ENCODE data around the gene KRTAP10-3. TPM values are rescaled to one million over a fixed set of nuclear protein-coding genes. Genes with fewer than 3 reads are reported as not detected.

KRTAP10-3 gene
- polyA plus RNA-seq, 2 of the 4 experiments (the other 2 are of a cell fraction), result not detected

DNA sequence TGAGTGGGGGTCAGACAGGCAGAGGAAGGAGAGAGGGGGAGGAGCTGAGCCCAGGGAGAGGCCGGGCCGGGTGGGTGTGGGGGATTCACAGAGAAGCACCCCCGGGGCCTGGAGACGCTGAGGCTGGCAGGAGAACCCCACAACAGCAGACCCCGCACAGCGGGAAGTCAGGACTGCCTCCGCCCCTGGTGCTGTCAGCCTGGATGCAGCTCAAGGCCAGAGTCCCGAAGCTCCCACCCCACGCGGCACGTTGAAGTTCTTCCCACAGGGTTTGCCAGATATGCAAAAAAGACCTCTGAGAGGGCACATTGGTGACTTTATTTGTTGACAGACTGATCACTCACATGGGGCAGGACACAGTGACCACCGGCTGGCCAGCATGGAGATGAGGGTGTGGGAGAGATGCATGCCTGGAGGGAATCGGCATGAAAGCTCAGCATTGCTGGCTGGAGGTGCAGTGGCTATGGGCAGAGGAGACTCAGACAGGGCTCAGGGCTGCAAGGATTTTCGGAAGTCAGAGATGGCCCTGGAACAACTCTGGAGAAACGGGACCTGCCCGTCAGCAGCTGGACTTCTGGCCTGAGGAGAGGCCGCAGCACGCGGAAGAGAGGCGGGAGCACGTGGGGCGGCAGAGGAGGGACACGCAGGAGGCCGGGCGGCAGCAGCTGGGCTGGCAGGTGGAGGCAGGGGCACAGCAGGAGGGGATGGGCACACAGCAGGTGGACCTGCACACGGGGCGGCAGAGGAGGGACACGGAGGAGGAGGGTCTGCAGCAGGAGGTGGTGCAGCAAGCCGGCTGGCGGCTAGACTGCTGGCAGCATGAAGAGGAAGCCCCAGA lies 885 bp downstream of the KRTAP10-3 start:
- CTCF ChIA-PET, result interaction anchor here (0.7 to 0.8 kb wide), 2 partner anchors 23 to 41 kb away, joined by 3 to 4 read pairs; partner anchors contain the start of gene KRTAP10-5
- no peaks in the 10 kb centered on the region for H3K4me1 ChIP-seq
- FAIRE-seq (no peak), ATAC-seq (no peak), DNase-seq (ENCODE audit: low read depth in 1 of 2, low spot score in 1 of 2) (no peak)
- H3K9me3 ChIP-seq, result no peaks in the 10 kb centered on the region
- H3K4me2 ChIP-seq, result no peak overlapping the region
- WGBS (ENCODE audit: missing lambda C conversion rate), result 53% methylated on average over 22 of the region's 30 CpGs
- POLR2A ChIA-PET, result no interaction called here
- H3K27ac ChIP-seq, result no peak overlapping the region
- TF ChIP-seq KDM5A (IDR thresholded peaks at IDR 0.05), result no peak
- TF ChIP-seq, protein P1, sequence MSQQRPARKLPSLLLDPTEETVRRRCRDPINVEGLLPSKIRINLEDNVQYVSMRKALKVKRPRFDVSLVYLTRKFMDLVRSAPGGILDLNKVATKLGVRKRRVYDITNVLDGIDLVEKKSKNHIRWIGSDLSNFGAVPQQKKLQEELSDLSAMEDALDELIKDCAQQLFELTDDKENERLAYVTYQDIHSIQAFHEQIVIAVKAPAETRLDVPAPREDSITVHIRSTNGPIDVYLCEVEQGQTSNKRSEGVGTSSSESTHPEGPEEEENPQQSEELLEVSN (IDR thresholded peaks at IDR 0.05; ENCODE audit: borderline replicate concordance, low read depth), result no peak
- TF ChIP-seq MAFK (IDR thresholded peaks at IDR 0.05; ENCODE audit: partially characterized antibody), result no peak
- no peak for TF ChIP-seq HEYL (CRISPR knock-in tag; IDR thresholded peaks at IDR 0.05)
- no peak overlapping the region for H3K4me3 ChIP-seq

DNA sequence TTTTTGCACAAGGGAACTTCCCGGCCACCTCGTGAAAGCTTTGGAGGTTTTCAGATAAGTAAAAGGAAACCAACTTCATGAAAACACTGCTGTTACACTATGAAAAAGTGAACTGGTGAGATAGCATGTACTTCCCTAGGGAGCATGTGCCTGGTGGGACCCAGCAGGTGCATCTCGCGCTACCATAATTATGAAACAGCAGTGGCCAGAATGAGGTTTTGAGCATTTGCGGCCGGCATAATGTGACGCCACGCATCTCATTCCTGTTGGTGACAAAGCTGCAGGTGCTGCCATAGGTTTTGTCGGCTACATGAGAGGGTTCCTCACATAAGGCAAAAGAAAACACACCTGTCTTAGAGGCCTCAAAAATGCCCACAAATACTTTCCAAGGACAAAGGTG lies 1.7 kb downstream of the KRTAP10-3 start:
- ChIA-PET POLR2A (no interaction called here), CTCF (interaction anchor here (0.7 to 0.8 kb wide), 2 partner anchors 23 to 41 kb away, joined by 3 to 4 read pairs; partner anchors contain the start of gene KRTAP10-5)
- no peaks in the 10 kb centered on the region for H3K9me3 ChIP-seq
- no peak for TF ChIP-seq CHD4 (IDR thresholded peaks at IDR 0.05; ENCODE audit: borderline replicate concordance)
- TF ChIP-seq CBX2 (IDR thresholded peaks at IDR 0.05; ENCODE audit: borderline replicate concordance, low read depth), result no peak
- no peak for TF ChIP-seq MAZ (IDR thresholded peaks at IDR 0.05; ENCODE audit: borderline replicate concordance, low read depth, low read length)
- no peak for FAIRE-seq
- no peak overlapping the region for H3K4me3 ChIP-seq
- ATAC-seq, result no peak
- 77% methylated on average over 9 of the region's 9 CpGs for WGBS (ENCODE audit: missing lambda C conversion rate)
- no peak overlapping the region for H3K4me2 ChIP-seq
- no peak for DNase-seq (ENCODE audit: low read depth in 1 of 2, low spot score in 1 of 2)
- H3K4me1 ChIP-seq, result no peaks in the 10 kb centered on the region
- H3K27ac ChIP-seq, result no peak overlapping the region

DNA sequence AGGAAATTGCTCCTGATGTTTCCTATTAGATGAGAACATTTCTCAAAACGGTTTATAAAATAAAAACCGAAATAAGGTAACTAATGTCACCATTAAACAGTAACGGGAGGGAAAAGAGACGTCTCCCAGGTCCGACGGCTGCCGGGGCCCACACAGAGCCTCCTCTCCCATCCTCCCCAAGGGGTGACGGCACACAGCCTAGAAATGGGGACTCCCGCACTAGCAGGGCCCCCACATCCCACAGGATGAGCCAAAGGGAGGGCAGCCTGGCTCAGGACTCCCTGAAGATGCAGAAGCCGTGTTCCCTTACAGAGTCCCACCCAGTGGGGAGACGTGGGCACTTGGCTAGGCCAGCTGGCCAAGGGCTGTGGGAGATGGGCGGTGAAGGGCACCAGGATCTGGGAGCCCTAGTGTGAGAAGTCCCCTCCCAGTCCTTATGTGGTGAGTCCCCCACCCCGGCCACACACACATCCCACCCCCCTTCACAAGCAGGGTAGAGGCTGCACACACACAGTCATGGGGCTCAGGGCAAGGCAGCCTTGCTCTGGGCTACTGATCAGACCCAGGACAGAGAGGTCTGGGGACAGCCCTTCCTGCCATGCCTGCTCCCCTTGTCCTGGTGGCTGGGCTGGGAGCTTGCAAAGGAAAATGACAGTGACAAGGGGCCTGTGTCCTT lies 3.3 kb downstream of the KRTAP10-3 start:
- DNase-seq (ENCODE audit: low read depth in 1 of 2, low spot score in 1 of 2), result no peak
- no peak overlapping the region for H3K4me3 ChIP-seq
- POLR2A ChIA-PET, result no interaction called here

DNA sequence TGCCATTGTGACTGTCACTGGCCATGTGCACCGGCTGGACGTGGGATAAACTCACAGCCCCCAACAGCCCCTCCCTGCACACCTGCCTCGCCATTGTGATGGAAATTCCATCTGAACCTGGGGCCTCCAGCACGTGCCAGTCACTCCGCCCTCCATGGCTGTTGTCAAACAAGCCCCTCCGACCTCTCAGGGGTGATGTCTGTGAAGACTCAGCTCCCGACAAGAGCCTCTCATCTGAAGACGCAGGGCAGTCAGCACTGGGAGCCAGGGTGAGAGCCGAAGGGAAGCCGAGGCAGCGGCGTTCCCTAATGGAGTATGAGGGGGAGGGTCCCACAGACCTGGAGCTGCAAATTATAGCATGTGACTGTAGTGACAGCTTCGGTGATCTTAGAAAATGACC lies 5.9 kb downstream of the KRTAP10-3 start:
- H3K4me3 ChIP-seq, result no peak overlapping the region
- ChIA-PET CTCF (no interaction called here), POLR2A (no interaction called here)
- H3K27ac ChIP-seq, result no peak overlapping the region
- DNase-seq (ENCODE audit: low read depth in 1 of 2, low spot score in 1 of 2), result no peak
- 69% methylated on average over 12 of the region's 13 CpGs for WGBS (ENCODE audit: missing lambda C conversion rate)
- TF ChIP-seq TP53 (CRISPR knock-in tag; IDR thresholded peaks at IDR 0.05) (no peak), CHD4 (IDR thresholded peaks at IDR 0.05; ENCODE audit: borderline replicate concordance) (no peak), HOXB5 (CRISPR knock-in tag; IDR thresholded peaks at IDR 0.05) (no peak), SREBF2 (IDR thresholded peaks at IDR 0.05) (no peak), BHLHE40 (IDR thresholded peaks at IDR 0.05; ENCODE audit: low read depth, low read length) (no peak), JUN (IDR thresholded peaks at IDR 0.05) (no peak), HEYL (CRISPR knock-in tag; IDR thresholded peaks at IDR 0.05) (no peak), RAD21 (conservative IDR thresholded peaks at IDR 0.05 in 1 of 2, IDR thresholded peaks at IDR 0.05 in 1 of 2) (no peak), POLR2AphosphoS2 (conservative IDR thresholded peaks at IDR 0.05; ENCODE audit: low read length) (no peak), NPAS2 (CRISPR knock-in tag; IDR thresholded peaks at IDR 0.05; ENCODE audit: borderline replicate concordance) (no peak), KDM1A (IDR thresholded peaks at IDR 0.05; ENCODE audit: low read depth) (no peak)
- TF ChIP-seq, protein P2, sequence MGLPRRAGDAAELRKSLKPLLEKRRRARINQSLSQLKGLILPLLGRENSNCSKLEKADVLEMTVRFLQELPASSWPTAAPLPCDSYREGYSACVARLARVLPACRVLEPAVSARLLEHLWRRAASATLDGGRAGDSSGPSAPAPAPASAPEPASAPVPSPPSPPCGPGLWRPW (IDR thresholded peaks at IDR 0.05), result no peak
- TF ChIP-seq, protein P3, sequence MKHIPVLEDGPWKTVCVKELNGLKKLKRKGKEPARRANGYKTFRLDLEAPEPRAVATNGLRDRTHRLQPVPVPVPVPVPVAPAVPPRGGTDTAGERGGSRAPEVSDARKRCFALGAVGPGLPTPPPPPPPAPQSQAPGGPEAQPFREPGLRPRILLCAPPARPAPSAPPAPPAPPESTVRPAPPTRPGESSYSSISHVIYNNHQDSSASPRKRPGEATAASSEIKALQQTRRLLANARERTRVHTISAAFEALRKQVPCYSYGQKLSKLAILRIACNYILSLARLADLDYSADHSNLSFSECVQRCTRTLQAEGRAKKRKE (CRISPR knock-in tag; IDR thresholded peaks at IDR 0.05; ENCODE audit: low read depth), result no peak
- TF ChIP-seq, protein P4, sequence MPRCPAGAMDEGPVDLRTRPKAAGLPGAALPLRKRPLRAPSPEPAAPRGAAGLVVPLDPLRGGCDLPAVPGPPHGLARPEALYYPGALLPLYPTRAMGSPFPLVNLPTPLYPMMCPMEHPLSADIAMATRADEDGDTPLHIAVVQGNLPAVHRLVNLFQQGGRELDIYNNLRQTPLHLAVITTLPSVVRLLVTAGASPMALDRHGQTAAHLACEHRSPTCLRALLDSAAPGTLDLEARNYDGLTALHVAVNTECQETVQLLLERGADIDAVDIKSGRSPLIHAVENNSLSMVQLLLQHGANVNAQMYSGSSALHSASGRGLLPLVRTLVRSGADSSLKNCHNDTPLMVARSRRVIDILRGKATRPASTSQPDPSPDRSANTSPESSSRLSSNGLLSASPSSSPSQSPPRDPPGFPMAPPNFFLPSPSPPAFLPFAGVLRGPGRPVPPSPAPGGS (IDR thresholded peaks at IDR 0.05), result no peak
- no peaks in the 10 kb centered on the region; the same call in 2 of the 3 replicates for H3K9me3 ChIP-seq
- H3K4me2 ChIP-seq, result no peak overlapping the region
- no peak for ATAC-seq
- FAIRE-seq, result no peak
- no peaks in the 10 kb centered on the region for H3K4me1 ChIP-seq

More for the DNA sequence above, 3.3 kb downstream of the KRTAP10-3 start:
- FAIRE-seq (no peak), ATAC-seq (no peak)
- H3K4me1 ChIP-seq, result no peaks in the 10 kb centered on the region
- 57% methylated on average over 10 of the region's 13 CpGs for WGBS (ENCODE audit: missing lambda C conversion rate)
- H3K4me2 ChIP-seq, result no peak overlapping the region
- H3K27ac ChIP-seq, result no peak overlapping the region
- TF ChIP-seq, protein P5, sequence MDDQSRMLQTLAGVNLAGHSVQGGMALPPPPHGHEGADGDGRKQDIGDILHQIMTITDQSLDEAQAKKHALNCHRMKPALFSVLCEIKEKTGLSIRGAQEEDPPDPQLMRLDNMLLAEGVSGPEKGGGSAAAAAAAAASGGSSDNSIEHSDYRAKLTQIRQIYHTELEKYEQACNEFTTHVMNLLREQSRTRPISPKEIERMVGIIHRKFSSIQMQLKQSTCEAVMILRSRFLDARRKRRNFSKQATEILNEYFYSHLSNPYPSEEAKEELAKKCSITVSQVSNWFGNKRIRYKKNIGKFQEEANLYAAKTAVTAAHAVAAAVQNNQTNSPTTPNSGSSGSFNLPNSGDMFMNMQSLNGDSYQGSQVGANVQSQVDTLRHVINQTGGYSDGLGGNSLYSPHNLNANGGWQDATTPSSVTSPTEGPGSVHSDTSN (IDR thresholded peaks at IDR 0.05), result no peak
- TF ChIP-seq NFE2L2 (conservative IDR thresholded peaks at IDR 0.05; ENCODE audit: low read length), result no peak
- no peaks in the 10 kb centered on the region for H3K9me3 ChIP-seq
- CTCF ChIA-PET, result no interaction called here

All from A549 (cell line).